ENCODE measurements around the gene USP31. TPM values are rescaled to one million over a fixed set of nuclear protein-coding genes. Genes with fewer than 3 reads are reported as not detected.

The USP31 gene
- total and polyA plus RNA-seq, 2 of the 13 experiments (the other 11 are each of a cell fraction or from before 2014, with no cell fraction given): 22.5 to 23.3 TPM

- no peak for TF ChIP-seq SP140L (CRISPR knock-in tag; IDR thresholded peaks at IDR 0.05; ENCODE audit: borderline replicate concordance)
- no peak for TF ChIP-seq MATR3 (CRISPR knock-in tag; IDR thresholded peaks at IDR 0.05)
- TF ChIP-seq, protein P1, sequence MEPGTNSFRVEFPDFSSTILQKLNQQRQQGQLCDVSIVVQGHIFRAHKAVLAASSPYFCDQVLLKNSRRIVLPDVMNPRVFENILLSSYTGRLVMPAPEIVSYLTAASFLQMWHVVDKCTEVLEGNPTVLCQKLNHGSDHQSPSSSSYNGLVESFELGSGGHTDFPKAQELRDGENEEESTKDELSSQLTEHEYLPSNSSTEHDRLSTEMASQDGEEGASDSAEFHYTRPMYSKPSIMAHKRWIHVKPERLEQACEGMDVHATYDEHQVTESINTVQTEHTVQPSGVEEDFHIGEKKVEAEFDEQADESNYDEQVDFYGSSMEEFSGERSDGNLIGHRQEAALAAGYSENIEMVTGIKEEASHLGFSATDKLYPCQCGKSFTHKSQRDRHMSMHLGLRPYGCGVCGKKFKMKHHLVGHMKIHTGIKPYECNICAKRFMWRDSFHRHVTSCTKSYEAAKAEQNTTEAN (CRISPR knock-in tag; conservative IDR thresholded peaks at IDR 0.05): no peak
- TF ChIP-seq, protein P2, sequence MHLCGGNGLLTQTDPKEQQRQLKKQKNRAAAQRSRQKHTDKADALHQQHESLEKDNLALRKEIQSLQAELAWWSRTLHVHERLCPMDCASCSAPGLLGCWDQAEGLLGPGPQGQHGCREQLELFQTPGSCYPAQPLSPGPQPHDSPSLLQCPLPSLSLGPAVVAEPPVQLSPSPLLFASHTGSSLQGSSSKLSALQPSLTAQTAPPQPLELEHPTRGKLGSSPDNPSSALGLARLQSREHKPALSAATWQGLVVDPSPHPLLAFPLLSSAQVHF (CRISPR knock-in tag; IDR thresholded peaks at IDR 0.05): no peak
- peak; percentile 65; the same call in 1 of the 2 replicates for TF ChIP-seq ETV5 (CRISPR knock-in tag; IDR thresholded peaks at IDR 0.05; ENCODE audit: borderline replicate concordance)
- TF ChIP-seq, protein P3, sequence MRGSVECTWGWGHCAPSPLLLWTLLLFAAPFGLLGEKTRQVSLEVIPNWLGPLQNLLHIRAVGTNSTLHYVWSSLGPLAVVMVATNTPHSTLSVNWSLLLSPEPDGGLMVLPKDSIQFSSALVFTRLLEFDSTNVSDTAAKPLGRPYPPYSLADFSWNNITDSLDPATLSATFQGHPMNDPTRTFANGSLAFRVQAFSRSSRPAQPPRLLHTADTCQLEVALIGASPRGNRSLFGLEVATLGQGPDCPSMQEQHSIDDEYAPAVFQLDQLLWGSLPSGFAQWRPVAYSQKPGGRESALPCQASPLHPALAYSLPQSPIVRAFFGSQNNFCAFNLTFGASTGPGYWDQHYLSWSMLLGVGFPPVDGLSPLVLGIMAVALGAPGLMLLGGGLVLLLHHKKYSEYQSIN (CRISPR knock-in tag; IDR thresholded peaks at IDR 0.05; ENCODE audit: borderline replicate concordance): no peak; the same call in 1 of the 2 replicates
- TF ChIP-seq TBX2 (CRISPR knock-in tag; IDR thresholded peaks at IDR 0.05; ENCODE audit: borderline replicate concordance): peak; percentile 86
- peak; percentile 47 for TF ChIP-seq RAD21 (CRISPR knock-in tag; IDR thresholded peaks at IDR 0.05)
- no peak for TF ChIP-seq PRDM4 (CRISPR knock-in tag; IDR thresholded peaks at IDR 0.05; ENCODE audit: borderline replicate concordance)
- no peak for TF ChIP-seq NKX3-1 (CRISPR knock-in tag; IDR thresholded peaks at IDR 0.05)
- peak; percentile 64; the same call in 1 of the 2 replicates for TF ChIP-seq ZNF572 (CRISPR knock-in tag; IDR thresholded peaks at IDR 0.05)
- TF ChIP-seq ZNF800 (CRISPR knock-in tag; IDR thresholded peaks at IDR 0.05): no peak
- TF ChIP-seq CREB1 (IDR thresholded peaks at IDR 0.05): peak; percentile 86
- TF ChIP-seq CREB1 (CRISPR knock-in tag; IDR thresholded peaks at IDR 0.05): no peak; the same call in 1 of the 2 replicates
- peak; percentile 86 for TF ChIP-seq ZNF777 (CRISPR knock-in tag; IDR thresholded peaks at IDR 0.05)
- TF ChIP-seq ZBTB4 (CRISPR knock-in tag; IDR thresholded peaks at IDR 0.05; ENCODE audit: borderline replicate concordance): peak; percentile 72; the same call in 1 of the 2 replicates
- TF ChIP-seq TBL1XR1 (IDR thresholded peaks at IDR 0.05; ENCODE audit: borderline replicate concordance, low read length, partially characterized antibody): no peak
- TF ChIP-seq MED8 (CRISPR knock-in tag; IDR thresholded peaks at IDR 0.05; ENCODE audit: insufficient replicate concordance): no peak
These were observed at the start of gene USP31 (continued) for GRCh38 chr16:23149267-23149992.

Measured in HepG2 (cell line).